ENCODE results near the gene MUSTN1.

MUSTN1 gene

GRCh38 chr3:52784931-52785590 lies 49.8 kb downstream of the MUSTN1 start:
- no peak for TF ChIP-seq TAF1 (IDR thresholded peaks at IDR 0.05; ENCODE audit: borderline replicate concordance, insufficient read depth, low read length)
- no peak for TF ChIP-seq FOXP2 (optimal IDR thresholded peaks at IDR 0.05; ENCODE audit: borderline replicate concordance, extremely low read depth, extremely low read length, insufficient read depth)
- TF ChIP-seq POLR2AphosphoS5 (IDR thresholded peaks at IDR 0.05; ENCODE audit: low read depth, low read length), result no peak
- TF ChIP-seq SIN3A (IDR thresholded peaks at IDR 0.05; ENCODE audit: borderline replicate concordance, insufficient read depth, low read length), result no peak
- TF ChIP-seq, protein P1, sequence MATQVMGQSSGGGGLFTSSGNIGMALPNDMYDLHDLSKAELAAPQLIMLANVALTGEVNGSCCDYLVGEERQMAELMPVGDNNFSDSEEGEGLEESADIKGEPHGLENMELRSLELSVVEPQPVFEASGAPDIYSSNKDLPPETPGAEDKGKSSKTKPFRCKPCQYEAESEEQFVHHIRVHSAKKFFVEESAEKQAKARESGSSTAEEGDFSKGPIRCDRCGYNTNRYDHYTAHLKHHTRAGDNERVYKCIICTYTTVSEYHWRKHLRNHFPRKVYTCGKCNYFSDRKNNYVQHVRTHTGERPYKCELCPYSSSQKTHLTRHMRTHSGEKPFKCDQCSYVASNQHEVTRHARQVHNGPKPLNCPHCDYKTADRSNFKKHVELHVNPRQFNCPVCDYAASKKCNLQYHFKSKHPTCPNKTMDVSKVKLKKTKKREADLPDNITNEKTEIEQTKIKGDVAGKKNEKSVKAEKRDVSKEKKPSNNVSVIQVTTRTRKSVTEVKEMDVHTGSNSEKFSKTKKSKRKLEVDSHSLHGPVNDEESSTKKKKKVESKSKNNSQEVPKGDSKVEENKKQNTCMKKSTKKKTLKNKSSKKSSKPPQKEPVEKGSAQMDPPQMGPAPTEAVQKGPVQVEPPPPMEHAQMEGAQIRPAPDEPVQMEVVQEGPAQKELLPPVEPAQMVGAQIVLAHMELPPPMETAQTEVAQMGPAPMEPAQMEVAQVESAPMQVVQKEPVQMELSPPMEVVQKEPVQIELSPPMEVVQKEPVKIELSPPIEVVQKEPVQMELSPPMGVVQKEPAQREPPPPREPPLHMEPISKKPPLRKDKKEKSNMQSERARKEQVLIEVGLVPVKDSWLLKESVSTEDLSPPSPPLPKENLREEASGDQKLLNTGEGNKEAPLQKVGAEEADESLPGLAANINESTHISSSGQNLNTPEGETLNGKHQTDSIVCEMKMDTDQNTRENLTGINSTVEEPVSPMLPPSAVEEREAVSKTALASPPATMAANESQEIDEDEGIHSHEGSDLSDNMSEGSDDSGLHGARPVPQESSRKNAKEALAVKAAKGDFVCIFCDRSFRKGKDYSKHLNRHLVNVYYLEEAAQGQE (IDR thresholded peaks at IDR 0.05; ENCODE audit: insufficient read depth in 1 of 2, low read depth in 2 of 2, low read length in 2 of 2), result no peak

DNA sequence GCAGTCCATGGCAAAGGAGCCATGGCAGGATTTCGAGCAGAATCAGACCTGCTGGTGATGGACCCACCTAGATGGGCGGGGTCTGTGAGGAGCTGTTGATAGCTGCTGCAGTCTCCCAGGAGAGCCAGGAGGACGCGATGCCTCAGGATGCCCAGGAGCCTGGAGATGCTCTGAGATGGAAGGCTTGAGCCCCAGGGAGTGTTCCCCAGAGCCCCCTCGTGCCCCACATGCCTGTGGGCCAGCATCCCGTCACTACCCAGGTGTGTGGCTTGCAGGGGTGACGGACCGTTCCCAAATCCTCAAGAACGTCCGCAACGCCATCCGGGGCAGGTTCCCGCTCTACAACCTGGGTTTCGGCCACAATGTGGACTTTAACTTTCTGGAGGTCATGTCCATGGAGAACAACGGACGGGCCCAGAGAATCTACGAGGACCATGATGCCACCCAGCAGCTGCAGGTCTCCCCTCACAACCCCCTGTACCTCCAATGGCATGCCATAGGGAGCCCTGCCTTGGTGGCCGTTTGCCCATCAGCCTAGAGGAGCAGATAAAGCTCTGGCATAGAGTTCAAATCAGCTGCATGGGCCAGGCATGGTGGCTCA lies 50.7 kb downstream of the MUSTN1 start:
- TF ChIP-seq POLR2AphosphoS5 (IDR thresholded peaks at IDR 0.05; ENCODE audit: low read depth, low read length), result no peak
- TF ChIP-seq, protein P1 (IDR thresholded peaks at IDR 0.05; ENCODE audit: insufficient read depth in 1 of 2, low read depth in 2 of 2, low read length in 2 of 2), result no peak
- TF ChIP-seq SIN3A (IDR thresholded peaks at IDR 0.05; ENCODE audit: borderline replicate concordance, insufficient read depth, low read length), result no peak
- TF ChIP-seq FOXP2 (optimal IDR thresholded peaks at IDR 0.05; ENCODE audit: borderline replicate concordance, extremely low read depth, extremely low read length, insufficient read depth), result no peak
- TF ChIP-seq TAF1 (IDR thresholded peaks at IDR 0.05; ENCODE audit: borderline replicate concordance, insufficient read depth, low read length), result no peak

- TF ChIP-seq TAF1 (IDR thresholded peaks at IDR 0.05; ENCODE audit: borderline replicate concordance, insufficient read depth, low read length), result no peak
- TF ChIP-seq, protein P1 (IDR thresholded peaks at IDR 0.05; ENCODE audit: insufficient read depth in 1 of 2, low read depth in 2 of 2, low read length in 2 of 2), result no peak
- TF ChIP-seq POLR2AphosphoS5 (IDR thresholded peaks at IDR 0.05; ENCODE audit: low read depth, low read length), result no peak
- no peak for TF ChIP-seq SIN3A (IDR thresholded peaks at IDR 0.05; ENCODE audit: borderline replicate concordance, insufficient read depth, low read length)
- TF ChIP-seq FOXP2 (optimal IDR thresholded peaks at IDR 0.05; ENCODE audit: borderline replicate concordance, extremely low read depth, extremely low read length, insufficient read depth), result no peak
Measured at GRCh38 chr3:52783211-52783555, 51.6 kb downstream of the MUSTN1 start.

All from PFSK-1 (cell line).